HepG2 (cell line): ENCODE results near the gene MBTPS1. TPM values are rescaled to one million over a fixed set of nuclear protein-coding genes. Genes with fewer than 3 reads are reported as not detected.

Experiments
- ATAC-seq: fragments of 200-7000 bp; cut with Tn5 transposase; 3 replicates; pipeline ENCODE4 v1.9.1; 2020; ENCODE audit warnings: mild to moderate bottlenecking, moderate library complexity
- BruUV-seq: library from RNA; stranded (reverse); fragments of 400-500 nt; replicated peaks from 2 replicates; lab custom pipeline; 2021; lab: Mats Ljungman, UMichigan
- CTCF ChIA-PET: fragments of 300-600 bp; formaldehyde crosslinking; extraction: SDS; loops from one replicate; lab custom pipeline; 2021; ENCODE audit warnings: low total read pairs, inconsistent platforms, low intra/inter-chr PET ratio; lab: Yijun Ruan, JAX
- POLR2A ChIA-PET: fragments of 350-600 bp; sonication (Branson Sonifier 250); formaldehyde crosslinking; loops from one replicate; lab custom pipeline; 2020; ENCODE audit warnings: antibody characterized with exemption, inconsistent platforms; lab: Yijun Ruan, JAX
- DNase-seq: peaks from one replicate; pipeline ENCODE4 v3.0.0-alpha.2; 2015; ENCODE audit warnings: low spot score
- FAIRE-seq: peaks from 3 replicates; lab custom pipeline; 2011; peaks lifted over from hg19 to GRCh38; lab: Jason Lieb, UNC
- H2AFZ ChIP-seq: one replicate; pipeline ENCODE4 v1.6.1; 2011; ENCODE audit warnings: low read length, inconsistent platforms
- H3K27ac ChIP-seq: fragments of 300-600 bp; 3 replicates; pipeline ENCODE4 v1.8.0; 2011; ENCODE audit warnings: mixed run types, mild to moderate bottlenecking, mixed read lengths, low read length, inconsistent platforms; ENCODE audit not compliant: insufficient read depth; ENCODE audit errors: extremely low read length
- H3K27me3 ChIP-seq, 2 experiments: fragments of 200-600 bp in 1 of 2; 2 replicates in 1 of 2; 3 replicates in 1 of 2; pipeline versions ENCODE4 v1.6.0 to v1.8.0; 2011; ENCODE audit warnings: low read length in 2 of 2, mild to moderate bottlenecking in 2 of 2, moderate library complexity in 2 of 2, inconsistent platforms in 1 of 2; ENCODE audit not compliant: insufficient read depth in 2 of 2, control insufficient read depth in 1 of 2
- H3K36me3 ChIP-seq, 2 experiments: fragments of 200-600 bp in 1 of 2; replicated peaks in 1 of 2; 2 replicates in 1 of 2; 3 replicates in 1 of 2; pipeline versions ENCODE4 v1.5.1 to v1.8.0; 2011; ENCODE audit warnings: low read length in 2 of 2, inconsistent platforms in 1 of 2; ENCODE audit not compliant: insufficient read depth in 2 of 2, control insufficient read depth in 1 of 2
- H3K4me1 ChIP-seq: 2 replicates; pipeline ENCODE4 v1.5.1; 2012; ENCODE audit warnings: low read length, inconsistent platforms; ENCODE audit not compliant: insufficient read depth
- H3K4me2 ChIP-seq: 2 replicates; pipeline ENCODE4 v1.6.0; 2011; ENCODE audit warnings: low read depth, low read length, inconsistent platforms
- H3K4me3 ChIP-seq, 3 experiments: fragments of 200-600 bp in 1 of 3; sonication (generic), shearing (Covaris generic) in 1 of 3; replicated peaks in 1 of 3; 2 replicates each; pipeline ENCODE4 v1.5.1; 2011 to 2016; ENCODE audit warnings: low read length in 3 of 3, inconsistent platforms in 2 of 3, low read depth in 2 of 3, mild to moderate bottlenecking in 2 of 3, control low read depth in 1 of 3, mixed read lengths in 1 of 3; ENCODE audit not compliant: insufficient read depth in 1 of 3
- H3K79me2 ChIP-seq: one replicate; pipeline ENCODE4 v1.6.1; 2011; ENCODE audit warnings: low read length, inconsistent platforms; ENCODE audit not compliant: insufficient read depth
- H3K9ac ChIP-seq: 2 replicates; pipeline ENCODE4 v1.6.0; 2011; ENCODE audit warnings: mild to moderate bottlenecking, low read depth, low read length, inconsistent platforms; ENCODE audit not compliant: insufficient read depth
- H3K9me3 ChIP-seq: 2 replicates; pipeline ENCODE4 v1.5.1; 2012; ENCODE audit warnings: mild to moderate bottlenecking, low read length
- H4K20me1 ChIP-seq: 2 replicates; pipeline ENCODE4 v1.6.0; 2011; ENCODE audit warnings: inconsistent platforms, mild to moderate bottlenecking, low read length, moderate library complexity; ENCODE audit not compliant: insufficient read depth
- E2F1 ChIP-seq: sonication (generic); formaldehyde crosslinking; IDR thresholded peaks from 2 replicates; pipeline ENCODE4 v1.5.0; 2020; ENCODE audit warnings: missing genetic modification reagents
- ELF4 ChIP-seq: sonication (generic); formaldehyde crosslinking; IDR thresholded peaks from 2 replicates; pipeline ENCODE4 v1.5.0; 2020; ENCODE audit warnings: missing genetic modification reagents, mild to moderate bottlenecking, moderate library complexity, borderline replicate concordance
- HIC2 ChIP-seq: sonication (generic); formaldehyde crosslinking; IDR thresholded peaks from 2 replicates; pipeline ENCODE4 v1.9.0; 2022; ENCODE audit warnings: low read depth, missing genetic modification reagents
- NBN ChIP-seq: fragments of 450-650 bp; conservative IDR thresholded peaks from 2 replicates; pipeline ENCODE4 v1.6.1; 2017
- NR0B2 ChIP-seq: sonication (generic); formaldehyde crosslinking; IDR thresholded peaks from 2 replicates; pipeline ENCODE4 v1.4.0; 2020; ENCODE audit warnings: mild to moderate bottlenecking, missing genetic modification reagents
- RNF2 ChIP-seq: fragments of 450-650 bp; conservative IDR thresholded peaks from 2 replicates; pipeline ENCODE4 v1.6.1; 2016; ENCODE audit warnings: low read depth
- SMAD9 ChIP-seq: sonication (generic); formaldehyde crosslinking; IDR thresholded peaks from 2 replicates; pipeline ENCODE4 v1.5.1; 2020; ENCODE audit warnings: mild to moderate bottlenecking, missing genetic modification reagents
- SNAI1 ChIP-seq: sonication (generic); formaldehyde crosslinking; IDR thresholded peaks from 2 replicates; pipeline ENCODE4 v1.5.0; 2020; ENCODE audit warnings: mild to moderate bottlenecking, missing genetic modification reagents, borderline replicate concordance
- SUZ12 ChIP-seq: fragments of 150-350 bp; IDR thresholded peaks from 2 replicates; pipeline ENCODE4 v1.6.1; 2014; ENCODE audit warnings: low read depth, low read length
- ZNF12 ChIP-seq: sonication (generic); formaldehyde crosslinking; IDR thresholded peaks from 2 replicates; pipeline ENCODE4 v1.5.0; 2020; ENCODE audit warnings: missing genetic modification reagents
- ZNF264 ChIP-seq: sonication (generic); formaldehyde crosslinking; IDR thresholded peaks from 2 replicates; pipeline ENCODE4 v1.4.0; 2020; ENCODE audit warnings: missing genetic modification reagents
- ZNF530 ChIP-seq: sonication (generic); formaldehyde crosslinking; IDR thresholded peaks from 2 replicates; pipeline ENCODE4 v1.5.0; 2020; ENCODE audit warnings: low read depth, mild to moderate bottlenecking, missing genetic modification reagents
- ZNF562 ChIP-seq: sonication (generic); formaldehyde crosslinking; IDR thresholded peaks from 2 replicates; pipeline ENCODE4 v1.8.0; 2022; ENCODE audit warnings: missing genetic modification reagents, borderline replicate concordance
- WGBS: methylation state at CpG from one replicate; pipeline ENCODE4 v1.1.6; 2017; ENCODE audit warnings: low lambda C conversion rate; 5-methylcytosine and 5-hydroxymethylcytosine counted together
- in situ Hi-C: cut with HindIII; loops from 2 replicates; pipeline ENCODE4 v1.10.0; 2017; ENCODE audit warnings: low pct_unique_long_range_greater_than_20kb; ENCODE audit not compliant: extremely low pct_ligation_motif_present
- intact Hi-C: fragments of 100-400 bp; cut with micrococcal nuclease; formaldehyde crosslinking; loops from one replicate; pipeline ENCODE4 v1.10.0; 2022; ENCODE audit not compliant: unreplicated experiment
- polyA plus RNA-seq, 8 experiments: library from polyadenylated mRNA; depleted of rRNA in 3 of 8; stranded (reverse) in 7 of 8; unstranded in 1 of 8; fragments of >200 nt; fragmentation: Illumina TruSeq in 4 of 8; extraction: Trizol in 4 of 8; gene quantifications; 2 replicates each; pipeline versions ENCODE4 v1.2.1 to v1.2.3, GENCODE V29; 2011 to 2016; ENCODE audit warnings: low read depth in 4 of 8, missing spikeins in 1 of 8, mixed read lengths in 1 of 8; ENCODE audit not compliant: insufficient read depth in 1 of 8
- total RNA-seq, 5 experiments: library from RNA; depleted of rRNA; stranded (reverse); fragments of >200 nt; fragmentation: Illumina TruSeq; extraction: Trizol; gene quantifications; 2 replicates each; pipeline ENCODE4 v1.2.3, GENCODE V29; 2016; ENCODE audit warnings: low read depth in 1 of 5

The MBTPS1 gene
- total and polyA plus RNA-seq, 2 of the 13 experiments (the other 11 are each of a cell fraction or from before 2014, with no cell fraction given) = 56.7 to 91.3 TPM

GRCh38 chr16:84055366-84055765 lies 61.4 kb downstream of the MBTPS1 start:
- Histone ChIP-seq H4K20me1 (no peaks in the 10 kb centered on the region), H3K4me1 (no peaks in the 10 kb centered on the region), H3K27me3 (no peaks in the 10 kb centered on the region), H3K4me3 (no peak overlapping the region), H3K9me3 (no peaks in the 10 kb centered on the region), H3K79me2 (no peaks in the 10 kb centered on the region), H3K36me3 (peaks cover 46 to 76% of the 10 kb centered on the region in 2 experiments), H3K9ac (no peak overlapping the region), H3K27ac (no peak overlapping the region), H3K4me2 (no peak overlapping the region), H2AFZ (no peak overlapping the region)
- WGBS = 90% methylated on average over 5 of the region's 5 CpGs
- intact Hi-C loops = no loop called here
- FAIRE-seq (no peak), DNase-seq (no peak), ATAC-seq (no peak)
- TF ChIP-seq RNF2 (no peak), ZNF530 (no peak), E2F1 (CRISPR knock-in tag) (no peak), ZNF264 (CRISPR knock-in tag) (no peak), SMAD9 (CRISPR knock-in tag) (no peak), ZNF12 (no peak), ZNF562 (CRISPR knock-in tag) (no peak), ELF4 (CRISPR knock-in tag) (no peak), SUZ12 (no peak), NBN (no peak), NR0B2 (CRISPR knock-in tag) (no peak), HIC2 (CRISPR knock-in tag) (no peak), SNAI1 (CRISPR knock-in tag) (no peak)
- in situ Hi-C loops = no loop called here
- BruUV-seq = no TSS peak
- POLR2A ChIA-PET = no interaction called here
- CTCF ChIA-PET = no interaction called here
